Measurements from ENCODE around the gene ANKZF1.
"Not testable (repeated sequence)": the region's sequence is repeated elsewhere in the genome, so short reads cannot be mapped to it uniquely, and the experiment has no call there.

Gene ANKZF1

DNA sequence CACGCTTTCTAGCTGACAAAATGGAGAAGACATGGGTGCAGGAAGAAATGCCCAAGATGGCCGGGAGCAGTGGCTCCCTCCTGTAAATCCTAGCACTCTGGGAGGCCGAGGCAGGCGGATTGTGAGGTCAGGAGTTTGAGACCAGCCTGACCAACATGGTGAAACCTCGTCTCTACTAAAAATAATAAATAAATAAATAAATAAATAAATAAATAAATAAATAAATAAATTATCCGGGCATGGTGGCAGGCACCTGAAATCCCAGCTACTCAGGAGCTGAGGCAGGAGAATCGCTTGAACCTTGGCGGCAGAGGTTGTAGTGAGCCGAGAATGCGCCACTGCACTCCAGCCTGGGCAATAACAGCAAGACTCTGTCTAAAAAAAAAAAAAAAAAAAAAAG lies 29.3 kb downstream of the ANKZF1 start:
- DNase-seq: not testable (repeated sequence)

- no peak for DNase-seq
These were observed 31.6 kb downstream of the ANKZF1 start for GRCh38 chr2:219261024-219261855.

DNA sequence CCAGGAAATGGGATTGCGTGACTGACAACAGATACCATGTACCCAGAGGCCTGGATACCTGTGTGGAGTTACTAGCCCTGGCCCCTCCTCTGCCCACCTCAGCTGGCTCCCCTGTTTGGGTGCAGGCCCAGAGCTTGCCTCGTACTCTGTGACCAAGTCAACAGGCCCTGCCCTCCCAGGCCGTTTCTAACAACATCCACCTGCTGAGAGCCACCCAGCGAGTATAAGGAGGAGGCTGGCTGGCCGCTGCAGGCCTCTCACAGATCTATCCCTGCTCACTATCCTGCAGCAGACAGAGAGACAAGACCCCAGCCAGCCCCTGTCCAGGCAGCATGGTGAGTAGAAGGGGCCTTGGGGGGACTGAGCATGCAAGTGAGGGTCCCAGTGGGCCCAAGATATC lies 36.6 kb downstream of the ANKZF1 start:
- DNase-seq: no peak

DNA sequence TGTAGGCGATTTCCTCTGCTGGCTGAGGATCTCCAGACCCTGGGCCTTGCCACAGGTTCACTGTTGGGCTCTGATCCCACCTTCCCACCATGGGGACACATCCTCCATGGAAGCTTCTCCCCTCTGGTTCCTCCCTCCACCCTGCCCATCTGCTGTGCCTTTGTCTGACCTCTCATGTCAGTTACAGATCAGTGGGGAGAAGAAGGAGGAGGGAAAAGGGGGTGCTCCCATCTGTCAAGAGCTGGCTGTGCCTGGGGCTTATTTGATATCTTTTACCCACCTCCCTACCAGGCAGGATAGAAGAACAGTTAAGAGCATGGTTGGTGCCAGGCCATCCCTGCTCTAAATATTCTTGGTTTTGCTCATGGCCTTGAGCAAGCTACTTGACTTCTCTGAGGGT lies 37.3 kb downstream of the ANKZF1 start:
- DNase-seq: no peak

GRCh38 chr2:219268294-219268693 lies 38.7 kb downstream of the ANKZF1 start:
- no peak for DNase-seq

GRCh38 chr2:219269362-219270054 lies 39.9 kb downstream of the ANKZF1 start:
- peak; percentile 17 for DNase-seq

DNA sequence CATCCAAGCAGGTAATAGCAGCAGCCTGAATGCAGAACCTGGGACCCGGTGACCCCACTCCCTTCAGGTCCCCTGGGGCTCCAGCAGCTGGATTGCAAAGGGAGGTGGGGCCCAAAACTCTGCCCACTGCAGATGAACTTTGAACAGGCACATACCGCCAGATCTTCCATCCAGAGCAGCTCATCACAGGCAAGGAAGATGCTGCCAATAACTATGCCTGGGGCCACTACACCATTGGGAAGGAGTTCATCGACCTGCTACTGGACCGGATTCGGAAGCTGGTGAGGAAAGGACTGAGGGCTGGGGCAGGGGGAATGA lies 40.4 kb downstream of the ANKZF1 start:
- no peak for DNase-seq

DNA sequence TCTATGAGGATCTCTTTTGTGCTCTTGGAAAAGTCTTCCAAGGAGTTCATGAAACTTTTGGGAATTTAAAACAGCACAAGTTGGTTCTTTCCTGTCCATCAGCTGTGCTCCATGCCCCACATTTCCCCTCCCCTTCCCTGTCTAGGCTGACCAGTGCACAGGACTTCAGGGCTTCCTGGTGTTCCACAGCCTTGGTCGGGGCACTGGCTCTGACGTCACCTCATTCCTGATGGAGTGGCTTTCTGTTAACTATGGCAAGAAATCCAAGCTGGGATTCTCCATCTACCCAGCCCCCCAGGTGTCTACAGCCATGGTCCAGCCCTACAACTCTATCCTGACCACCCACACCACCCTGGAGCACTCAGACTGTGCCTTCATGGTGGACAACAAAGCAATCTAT lies 41.4 kb downstream of the ANKZF1 start:
- DNase-seq: no peak

GRCh38 chr2:219272356-219272755 lies 42.8 kb downstream of the ANKZF1 start:
- no peak for DNase-seq

GRCh38 chr2:219272995-219273394 lies 43.4 kb downstream of the ANKZF1 start:
- no peak for DNase-seq

DNA sequence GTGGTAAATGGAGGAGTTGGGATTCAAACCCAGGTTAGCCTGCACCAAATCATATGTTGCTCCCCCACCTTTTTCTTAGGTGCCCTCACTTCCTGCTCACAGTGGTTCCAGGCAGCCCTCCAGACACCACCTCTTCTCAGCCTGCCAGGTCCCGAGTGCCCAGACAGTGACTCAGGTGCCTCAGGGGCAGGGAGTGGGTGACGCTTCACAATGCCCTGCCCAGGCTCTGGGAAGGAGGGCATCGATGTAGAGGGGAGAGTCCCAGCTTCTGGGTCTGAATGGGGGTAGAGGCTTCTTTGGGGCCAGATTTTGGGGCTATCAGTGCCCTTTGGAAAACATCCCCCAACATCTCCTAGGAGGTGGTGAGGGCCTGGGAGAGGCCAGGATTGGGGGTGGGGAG lies 44.3 kb downstream of the ANKZF1 start:
- DNase-seq: no peak

- DNase-seq: no peak
These were observed 44.8 kb downstream of the ANKZF1 start for GRCh38 chr2:219274361-219274921.

DNA sequence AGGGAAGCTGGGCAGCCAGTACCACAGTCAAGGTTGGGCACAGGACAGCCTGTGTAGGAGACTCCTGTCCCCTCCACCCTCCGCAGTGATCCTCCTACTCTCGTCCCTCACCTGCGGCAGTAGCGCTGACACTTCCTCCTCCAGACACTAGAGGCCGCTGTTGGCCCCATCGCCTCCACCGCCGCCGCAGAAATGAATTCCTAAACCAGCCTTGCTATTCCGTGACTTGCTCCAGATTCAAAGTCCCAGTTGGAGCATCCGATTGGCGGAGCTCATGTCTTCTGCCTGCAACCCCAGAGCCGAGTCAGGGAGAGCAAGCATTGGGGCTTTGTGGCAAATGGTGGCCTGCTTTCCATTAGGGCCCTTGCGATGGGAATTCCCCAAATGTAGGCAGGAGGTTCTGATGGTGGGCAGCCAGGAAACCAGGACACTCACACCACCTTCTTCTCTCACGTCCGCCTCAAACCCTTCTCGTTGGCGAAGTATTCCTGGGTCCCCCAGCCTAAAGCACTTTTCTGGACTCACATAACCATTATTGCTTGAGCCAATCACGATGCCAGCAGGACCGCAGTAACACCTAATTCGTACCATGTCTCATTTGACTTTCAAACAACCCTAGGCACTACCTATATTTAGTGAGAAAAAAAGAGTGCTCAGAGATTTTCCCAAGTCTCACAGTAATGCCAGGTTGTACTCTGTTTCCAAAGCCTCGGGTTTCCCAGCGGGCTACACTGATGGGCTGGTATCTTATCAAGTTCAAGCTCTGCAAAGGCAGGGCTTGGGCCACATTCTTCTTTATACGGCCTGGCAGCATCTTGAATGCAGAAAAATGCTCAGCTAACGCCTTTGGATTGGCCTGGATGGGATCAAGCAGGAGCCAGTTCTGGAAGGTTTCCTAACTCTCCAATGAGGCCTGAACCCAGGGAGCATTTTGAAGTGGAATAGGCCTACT lies 48.4 kb downstream of the ANKZF1 start:
- DNase-seq: peak; percentile 67

DNA sequence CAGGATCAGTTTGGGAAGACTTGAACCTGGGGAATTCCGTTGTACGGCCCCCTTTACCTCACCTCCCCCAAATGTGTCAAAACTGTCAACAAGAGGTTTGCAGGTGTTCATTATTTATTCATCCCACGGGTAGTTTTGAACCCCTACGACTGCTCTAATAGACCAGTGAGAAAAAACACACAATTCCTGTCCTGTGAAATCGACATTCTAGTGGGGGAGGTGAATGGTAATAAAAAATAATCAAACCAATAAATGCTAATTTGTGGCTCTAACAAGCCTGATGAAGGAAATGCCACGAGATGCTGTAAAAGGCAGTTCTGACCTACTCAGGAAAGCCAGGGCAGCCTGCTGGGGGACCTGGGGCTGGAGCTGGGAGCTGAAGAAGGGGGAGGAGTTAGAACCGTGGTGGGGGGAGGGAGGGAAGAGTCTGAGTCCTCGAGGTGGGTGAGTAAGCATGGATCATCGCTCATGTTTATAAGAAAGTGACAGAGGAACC lies 49.1 kb downstream of the ANKZF1 start:
- no peak for DNase-seq

DNA sequence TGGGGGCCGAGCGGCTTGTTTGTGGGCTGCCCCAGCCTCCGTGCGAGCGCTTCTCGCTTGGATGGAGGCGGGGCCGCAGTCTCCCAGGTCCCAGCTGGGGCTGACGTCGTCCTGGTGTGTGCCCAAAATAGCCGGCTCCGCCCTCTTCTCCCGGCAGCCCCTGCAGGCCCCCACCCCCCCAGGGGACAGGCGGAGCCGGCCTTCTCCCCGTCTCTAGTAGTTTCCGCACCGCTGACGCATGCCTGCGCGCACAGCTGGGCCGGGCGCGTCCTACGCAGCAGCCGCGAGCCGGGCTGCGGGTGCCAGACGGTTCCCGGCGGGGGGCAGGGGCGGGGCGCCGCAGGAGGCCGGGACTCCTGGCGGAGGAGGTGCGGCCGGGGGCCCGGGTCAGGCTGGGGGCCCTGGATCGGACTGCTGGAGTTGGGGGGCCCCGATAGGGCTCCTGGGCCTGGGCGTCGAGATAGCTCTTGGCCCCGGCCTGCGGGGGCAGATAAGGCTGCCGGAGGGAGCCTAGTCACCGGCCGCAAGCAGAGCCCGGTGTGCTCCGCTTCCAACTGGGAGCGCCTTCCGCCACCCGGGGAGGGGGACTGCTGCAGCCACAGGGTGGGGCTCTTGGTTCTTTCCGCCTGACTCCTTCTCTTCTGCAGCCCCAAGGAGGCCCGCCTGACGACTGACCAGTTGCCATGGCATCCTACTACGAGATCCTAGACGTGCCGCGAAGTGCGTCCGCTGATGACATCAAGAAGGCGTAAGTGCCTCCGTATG lies 49.7 kb downstream of the ANKZF1 start, which contains the start of gene DNAJB2:
TSS of gene DNAJB2 (plus strand) at position 216 of the 765 bp plus-strand sequence. CDS start at position 684, 468 bp downstream.
- peak; percentile 97 for DNase-seq

DNA sequence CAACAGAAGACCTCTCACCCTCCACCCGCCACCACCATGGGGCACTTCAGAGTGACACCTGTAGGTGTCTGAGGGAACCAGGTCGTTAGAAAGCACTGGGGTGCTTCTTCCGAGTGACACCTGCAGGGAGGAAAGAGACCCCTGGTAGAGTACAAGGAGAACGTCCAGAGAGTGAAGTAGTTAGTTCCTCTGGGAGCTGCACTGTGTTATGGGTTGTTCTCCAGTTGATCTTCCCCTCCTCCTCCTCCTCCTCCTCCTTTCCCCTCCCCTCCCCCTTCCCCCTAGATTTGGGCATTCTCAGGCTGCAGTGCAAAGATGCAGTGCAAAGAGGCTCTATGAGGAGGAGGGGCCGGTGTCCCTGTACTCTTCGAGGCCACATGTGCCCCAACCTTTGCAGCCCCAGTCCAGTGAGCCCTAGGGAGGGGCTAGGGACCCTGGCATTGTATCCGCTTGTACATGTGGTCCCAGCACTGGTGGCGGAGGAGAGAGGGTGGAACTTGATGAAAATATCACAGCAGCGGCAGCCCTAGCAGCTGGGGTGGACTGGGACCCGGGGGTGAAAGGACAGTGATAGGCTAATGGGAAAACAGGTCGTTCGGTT lies 50.4 kb downstream of the ANKZF1 start:
- no peak for DNase-seq

DNA sequence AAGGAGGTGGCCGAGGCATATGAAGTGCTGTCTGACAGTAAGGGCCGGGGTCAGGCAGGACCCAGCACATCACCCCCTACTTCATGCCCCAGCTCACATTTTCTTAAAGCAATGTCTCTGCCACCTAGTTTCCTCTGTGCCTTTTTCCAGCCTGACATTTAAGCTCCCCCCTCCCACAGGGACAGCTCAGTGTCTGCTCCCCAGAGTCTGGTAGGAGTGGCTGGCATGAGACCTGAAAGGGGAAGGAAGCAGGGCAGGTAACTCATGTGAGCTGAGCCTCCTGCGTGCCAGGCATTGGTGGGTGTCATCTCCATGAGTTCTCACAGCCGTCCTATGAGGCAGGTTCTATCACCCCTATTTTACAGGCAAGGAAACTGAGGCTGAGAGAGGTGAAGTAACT lies 51.0 kb downstream of the ANKZF1 start:
- no peak for DNase-seq

GRCh38 chr2:219281588-219281987 lies 52.0 kb downstream of the ANKZF1 start:
- no peak for DNase-seq

DNA sequence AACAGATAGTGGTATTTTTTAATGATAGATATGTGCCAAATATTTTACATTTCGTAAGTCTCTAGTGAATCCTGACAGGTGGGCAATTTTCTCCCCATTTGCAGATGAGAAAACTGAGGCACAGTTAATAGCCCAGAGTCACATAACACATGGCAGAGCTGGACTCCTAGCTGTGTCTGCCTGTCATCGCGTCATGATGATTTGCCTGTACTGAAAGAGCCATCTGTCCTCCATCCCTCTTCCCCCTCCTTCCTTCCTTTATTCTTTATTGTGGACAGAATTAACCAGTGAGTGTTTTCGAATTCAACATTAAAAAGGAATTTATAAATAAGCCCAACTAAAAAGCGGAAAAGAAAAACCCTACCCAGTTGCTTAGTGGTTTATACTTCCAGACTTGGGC lies 52.8 kb downstream of the ANKZF1 start:
- no peak for DNase-seq

DNA sequence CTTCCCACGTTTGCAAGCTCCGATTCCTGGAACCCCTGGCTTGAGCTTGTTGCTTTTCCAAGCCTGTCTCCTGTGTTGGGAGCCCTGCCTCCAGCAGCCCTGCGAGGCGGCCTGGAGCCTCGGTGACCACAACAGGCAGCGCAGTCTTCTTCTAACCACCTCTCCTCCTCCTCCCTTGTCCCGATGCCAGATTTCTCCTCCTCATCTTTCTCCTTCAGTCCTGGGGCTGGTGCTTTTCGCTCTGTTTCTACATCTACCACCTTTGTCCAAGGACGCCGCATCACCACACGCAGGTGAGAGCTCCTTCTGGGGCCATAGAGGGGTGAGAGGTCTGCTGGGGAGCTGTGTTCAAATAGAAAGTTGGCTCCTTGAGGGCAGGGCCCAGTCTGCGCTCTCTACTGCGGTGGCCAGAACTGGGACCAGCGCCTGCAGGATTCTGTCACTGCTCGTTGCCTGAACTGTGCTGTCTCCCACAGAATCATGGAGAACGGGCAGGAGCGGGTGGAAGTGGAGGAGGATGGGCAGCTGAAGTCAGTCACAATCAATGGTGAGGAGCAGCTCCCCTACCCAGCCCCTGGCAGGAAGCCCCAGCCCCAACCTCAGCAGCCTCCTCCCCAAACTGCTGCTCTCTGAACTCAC lies 53.5 kb downstream of the ANKZF1 start:
- DNase-seq: no peak

All from RPMI8226 (cell line).